ENCODE results near the gene VSTM1. TPM values are rescaled to one million over a fixed set of nuclear protein-coding genes. Genes with fewer than 3 reads are reported as not detected.

The VSTM1 gene
- total and polyA plus RNA-seq, 4 donors: 0.07 to 1.3 TPM; not detected in 2

- TF ChIP-seq HNF4A (conservative IDR thresholded peaks at IDR 0.05) (no peak), NR2F2 (IDR thresholded peaks at IDR 0.05) (no peak)
Measured at GRCh38 chr19:54094426-54095000, 30.8 kb upstream of the VSTM1 start (continued).

DNA sequence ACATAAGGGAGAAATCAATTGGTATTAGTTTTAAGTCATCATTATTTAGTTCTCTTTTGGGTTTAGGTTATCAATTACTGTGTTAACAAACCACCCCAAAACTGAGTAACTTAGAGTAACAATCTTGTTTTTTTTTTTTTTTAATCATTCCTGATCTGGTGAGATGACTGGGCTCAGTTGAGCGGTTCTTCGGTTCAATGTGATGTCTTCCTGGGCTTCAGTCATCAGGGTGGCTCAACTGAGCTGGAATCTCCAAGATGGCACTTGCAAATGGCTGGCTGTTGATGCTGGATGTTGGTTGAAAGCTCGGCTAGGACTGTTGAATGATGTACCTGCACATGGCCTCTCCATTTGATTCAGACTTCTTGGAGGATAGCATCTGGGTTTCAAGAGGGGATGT is 20.7 kb upstream of the VSTM1 start:
- TF ChIP-seq FOXA2 (IDR thresholded peaks at IDR 0.05) (no peak), HNF4A (conservative IDR thresholded peaks at IDR 0.05) (no peak), JUND (IDR thresholded peaks at IDR 0.05) (no peak), EGR1 (IDR thresholded peaks at IDR 0.05; ENCODE audit: low read depth in 2 of 2) (no peak)
- Histone ChIP-seq H3K27me3 (ENCODE audit: control insufficient read depth in 4 of 4, insufficient read depth in 4 of 4, low read length in 3 of 4) (no peaks in the 10 kb centered on the region), H3K4me1 (ENCODE audit: control insufficient read depth in 4 of 4, insufficient read depth in 4 of 4, low read length in 3 of 4) (no peaks in the 10 kb centered on the region), H3K4me3 (ENCODE audit: low read depth in 1 of 3, low read length in 3 of 3) (no peak overlapping the region), H3K36me3 (ENCODE audit: control insufficient read depth in 4 of 4, insufficient read depth in 3 of 4, low read depth in 1 of 4, low read length in 3 of 4) (no peaks in the 10 kb centered on the region), H3K9me3 (ENCODE audit: control insufficient read depth in 4 of 4, low read length in 3 of 4) (peaks cover 5 to 8% (median 7%) of the 10 kb centered on the region in 4 donors), H3K27ac (ENCODE audit: low read depth in 1 of 2, low read length in 2 of 2) (no peak overlapping the region), H3K9ac (ENCODE audit: low read depth in 1 of 2, low read length in 2 of 2) (no peak overlapping the region)
- no peak for DNase-seq (ENCODE audit: low spot score)
- WGBS: 81% methylated on average over 3 of the region's 3 CpGs

DNA sequence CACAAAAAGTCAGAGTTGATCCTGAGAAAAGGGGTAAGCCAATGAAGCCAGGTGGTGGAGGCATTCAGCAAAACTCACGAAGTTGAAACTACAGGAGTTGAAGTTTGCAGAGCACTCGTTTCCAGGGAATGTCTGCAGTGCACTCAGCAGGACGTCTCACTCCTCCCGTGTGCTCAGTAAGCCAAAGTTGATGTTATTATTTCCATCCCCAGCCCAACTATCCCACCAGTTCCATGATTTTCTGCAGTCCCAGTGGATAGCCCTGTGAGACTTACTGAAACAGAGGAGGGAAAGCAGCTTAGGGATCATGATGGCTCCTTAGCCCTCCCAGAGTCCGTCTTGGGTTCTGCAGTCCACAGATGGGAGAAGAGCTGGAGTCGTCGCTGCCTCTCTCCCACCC is 17.3 kb upstream of the VSTM1 start, which contains the start of gene TARM1:
Gene TARM1, minus strand, starts transcription at position 334 of the 400 bp plus-strand sequence. Its CDS starts 25 bp downstream, at position 309.
- peak within 1 kb of the TSS in 2 of 3 donors; percentile 18 to 30 for H3K4me3 ChIP-seq (ENCODE audit: low read depth in 1 of 3, low read length in 3 of 3)
- DNase-seq (ENCODE audit: low spot score): no peak

More for the DNA sequence above, 17.3 kb upstream of the VSTM1 start, which contains the start of gene TARM1:
- Histone ChIP-seq H3K36me3 (ENCODE audit: control insufficient read depth in 4 of 4, insufficient read depth in 3 of 4, low read depth in 1 of 4, low read length in 3 of 4) (no peaks in the 10 kb centered on the region), H3K9me3 (ENCODE audit: control insufficient read depth in 4 of 4, low read length in 3 of 4) (peaks cover 5 to 8% (median 7%) of the 10 kb centered on the region in 4 donors), H3K27ac (ENCODE audit: low read depth in 1 of 2, low read length in 2 of 2) (no peak within 1 kb of the TSS), H3K4me1 (ENCODE audit: control insufficient read depth in 4 of 4, insufficient read depth in 4 of 4, low read length in 3 of 4) (no peaks in the 10 kb centered on the region), H3K27me3 (ENCODE audit: control insufficient read depth in 4 of 4, insufficient read depth in 4 of 4, low read length in 3 of 4) (no peaks in the 10 kb centered on the region), H3K9ac (ENCODE audit: low read depth in 1 of 2, low read length in 2 of 2) (no peak within 1 kb of the TSS)
- TF ChIP-seq YY1 (IDR thresholded peaks at IDR 0.05): no peak
- TF ChIP-seq FOXA2 (IDR thresholded peaks at IDR 0.05): no peak
- TF ChIP-seq, protein P1, sequence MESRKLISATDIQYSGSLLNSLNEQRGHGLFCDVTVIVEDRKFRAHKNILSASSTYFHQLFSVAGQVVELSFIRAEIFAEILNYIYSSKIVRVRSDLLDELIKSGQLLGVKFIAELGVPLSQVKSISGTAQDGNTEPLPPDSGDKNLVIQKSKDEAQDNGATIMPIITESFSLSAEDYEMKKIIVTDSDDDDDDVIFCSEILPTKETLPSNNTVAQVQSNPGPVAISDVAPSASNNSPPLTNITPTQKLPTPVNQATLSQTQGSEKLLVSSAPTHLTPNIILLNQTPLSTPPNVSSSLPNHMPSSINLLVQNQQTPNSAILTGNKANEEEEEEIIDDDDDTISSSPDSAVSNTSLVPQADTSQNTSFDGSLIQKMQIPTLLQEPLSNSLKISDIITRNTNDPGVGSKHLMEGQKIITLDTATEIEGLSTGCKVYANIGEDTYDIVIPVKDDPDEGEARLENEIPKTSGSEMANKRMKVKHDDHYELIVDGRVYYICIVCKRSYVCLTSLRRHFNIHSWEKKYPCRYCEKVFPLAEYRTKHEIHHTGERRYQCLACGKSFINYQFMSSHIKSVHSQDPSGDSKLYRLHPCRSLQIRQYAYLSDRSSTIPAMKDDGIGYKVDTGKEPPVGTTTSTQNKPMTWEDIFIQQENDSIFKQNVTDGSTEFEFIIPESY (IDR thresholded peaks at IDR 0.05): no peak
- TF ChIP-seq, protein P2, sequence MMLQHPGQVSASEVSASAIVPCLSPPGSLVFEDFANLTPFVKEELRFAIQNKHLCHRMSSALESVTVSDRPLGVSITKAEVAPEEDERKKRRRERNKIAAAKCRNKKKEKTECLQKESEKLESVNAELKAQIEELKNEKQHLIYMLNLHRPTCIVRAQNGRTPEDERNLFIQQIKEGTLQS (IDR thresholded peaks at IDR 0.05): no peak
- no peak for TF ChIP-seq MAX (IDR thresholded peaks at IDR 0.05)
- no peak for TF ChIP-seq RXRA (IDR thresholded peaks at IDR 0.05)
- TF ChIP-seq, protein P3, sequence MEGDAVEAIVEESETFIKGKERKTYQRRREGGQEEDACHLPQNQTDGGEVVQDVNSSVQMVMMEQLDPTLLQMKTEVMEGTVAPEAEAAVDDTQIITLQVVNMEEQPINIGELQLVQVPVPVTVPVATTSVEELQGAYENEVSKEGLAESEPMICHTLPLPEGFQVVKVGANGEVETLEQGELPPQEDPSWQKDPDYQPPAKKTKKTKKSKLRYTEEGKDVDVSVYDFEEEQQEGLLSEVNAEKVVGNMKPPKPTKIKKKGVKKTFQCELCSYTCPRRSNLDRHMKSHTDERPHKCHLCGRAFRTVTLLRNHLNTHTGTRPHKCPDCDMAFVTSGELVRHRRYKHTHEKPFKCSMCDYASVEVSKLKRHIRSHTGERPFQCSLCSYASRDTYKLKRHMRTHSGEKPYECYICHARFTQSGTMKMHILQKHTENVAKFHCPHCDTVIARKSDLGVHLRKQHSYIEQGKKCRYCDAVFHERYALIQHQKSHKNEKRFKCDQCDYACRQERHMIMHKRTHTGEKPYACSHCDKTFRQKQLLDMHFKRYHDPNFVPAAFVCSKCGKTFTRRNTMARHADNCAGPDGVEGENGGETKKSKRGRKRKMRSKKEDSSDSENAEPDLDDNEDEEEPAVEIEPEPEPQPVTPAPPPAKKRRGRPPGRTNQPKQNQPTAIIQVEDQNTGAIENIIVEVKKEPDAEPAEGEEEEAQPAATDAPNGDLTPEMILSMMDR (IDR thresholded peaks at IDR 0.05; ENCODE audit: low read depth, low read length, missing input control): no peak
- no peak for TF ChIP-seq FOXA1 (IDR thresholded peaks at IDR 0.05)
- TF ChIP-seq SP1 (IDR thresholded peaks at IDR 0.05): no peak
- no peak for TF ChIP-seq EGR1 (IDR thresholded peaks at IDR 0.05; ENCODE audit: low read depth in 2 of 2)
- no peak for TF ChIP-seq TAF1 (conservative IDR thresholded peaks at IDR 0.05)
- TF ChIP-seq NR2F2 (IDR thresholded peaks at IDR 0.05): no peak
- no peak for TF ChIP-seq HNF4A (conservative IDR thresholded peaks at IDR 0.05)
- TF ChIP-seq RAD21 (IDR thresholded peaks at IDR 0.05): no peak
- TF ChIP-seq, protein P4, sequence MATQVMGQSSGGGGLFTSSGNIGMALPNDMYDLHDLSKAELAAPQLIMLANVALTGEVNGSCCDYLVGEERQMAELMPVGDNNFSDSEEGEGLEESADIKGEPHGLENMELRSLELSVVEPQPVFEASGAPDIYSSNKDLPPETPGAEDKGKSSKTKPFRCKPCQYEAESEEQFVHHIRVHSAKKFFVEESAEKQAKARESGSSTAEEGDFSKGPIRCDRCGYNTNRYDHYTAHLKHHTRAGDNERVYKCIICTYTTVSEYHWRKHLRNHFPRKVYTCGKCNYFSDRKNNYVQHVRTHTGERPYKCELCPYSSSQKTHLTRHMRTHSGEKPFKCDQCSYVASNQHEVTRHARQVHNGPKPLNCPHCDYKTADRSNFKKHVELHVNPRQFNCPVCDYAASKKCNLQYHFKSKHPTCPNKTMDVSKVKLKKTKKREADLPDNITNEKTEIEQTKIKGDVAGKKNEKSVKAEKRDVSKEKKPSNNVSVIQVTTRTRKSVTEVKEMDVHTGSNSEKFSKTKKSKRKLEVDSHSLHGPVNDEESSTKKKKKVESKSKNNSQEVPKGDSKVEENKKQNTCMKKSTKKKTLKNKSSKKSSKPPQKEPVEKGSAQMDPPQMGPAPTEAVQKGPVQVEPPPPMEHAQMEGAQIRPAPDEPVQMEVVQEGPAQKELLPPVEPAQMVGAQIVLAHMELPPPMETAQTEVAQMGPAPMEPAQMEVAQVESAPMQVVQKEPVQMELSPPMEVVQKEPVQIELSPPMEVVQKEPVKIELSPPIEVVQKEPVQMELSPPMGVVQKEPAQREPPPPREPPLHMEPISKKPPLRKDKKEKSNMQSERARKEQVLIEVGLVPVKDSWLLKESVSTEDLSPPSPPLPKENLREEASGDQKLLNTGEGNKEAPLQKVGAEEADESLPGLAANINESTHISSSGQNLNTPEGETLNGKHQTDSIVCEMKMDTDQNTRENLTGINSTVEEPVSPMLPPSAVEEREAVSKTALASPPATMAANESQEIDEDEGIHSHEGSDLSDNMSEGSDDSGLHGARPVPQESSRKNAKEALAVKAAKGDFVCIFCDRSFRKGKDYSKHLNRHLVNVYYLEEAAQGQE (IDR thresholded peaks at IDR 0.05): no peak
- TF ChIP-seq HNF4G (IDR thresholded peaks at IDR 0.05): no peak
- WGBS: 78% methylated on average over 7 of the region's 7 CpGs
